HepG2 (cell line): ENCODE measurements around the gene UTP4.

Source experiments
- ASH2L ChIP-seq: fragments of 300-600, 200-600 bp; sonication (generic); IDR thresholded peaks from 2 replicates; pipeline ENCODE4 v1.7.0; 2017; ENCODE audit warnings: low read depth, mild to moderate bottlenecking, moderate library complexity, mixed read lengths, low read length; ENCODE audit not compliant: insufficient read length
- POLR2A ChIP-seq, 2 experiments: IDR thresholded peaks; 2 replicates each; pipeline ENCODE4 v1.6.1; 2011; ENCODE audit warnings: low read depth in 2 of 2, low read length in 2 of 2, mild to moderate bottlenecking in 1 of 2, moderate library complexity in 1 of 2; ENCODE audit not compliant: insufficient read depth in 1 of 2
- ZNF274 ChIP-seq: sonication (generic); formaldehyde crosslinking; IDR thresholded peaks from 2 replicates; pipeline ENCODE4 v1.5.1; 2020; ENCODE audit warnings: mild to moderate bottlenecking, missing genetic modification reagents
- ZNF816 ChIP-seq: sonication (generic); formaldehyde crosslinking; IDR thresholded peaks from 2 replicates; pipeline ENCODE4 v1.8.0; 2022; ENCODE audit warnings: missing genetic modification reagents, mild to moderate bottlenecking, borderline replicate concordance

GRCh38 chr16:69095193-69095592, 37.3 kb upstream of the UTP4 start:
- TF ChIP-seq ASH2L (no peak), ZNF274 (CRISPR knock-in tag) (no peak), POLR2A (IDR thresholded peaks at IDR 0.05; ENCODE audit: insufficient read depth in 1 of 2, low read depth in 2 of 2, low read length in 2 of 2) (no peak), ZNF816 (CRISPR knock-in tag) (no peak)
